Right lobe of liver (tissue), 6 donors: ENCODE data around the gene B4GAT1. TPM values are rescaled to one million over a fixed set of nuclear protein-coding genes. Genes with fewer than 3 reads are reported as not detected.

Experiments used
- ATAC-seq, 4 donors: fragments of 200-7000 bp; cut with Tn5 transposase; one replicate each; pipeline ENCODE4 v1.9.1; 2020; ENCODE audit warnings: mild to moderate bottlenecking in 4 of 4, moderate library complexity in 4 of 4
- DNase-seq, 3 donors: peaks; one replicate each; pipeline ENCODE4 v3.0.0-alpha.2; 2020
- H3K27ac ChIP-seq, 3 donors: fragments of 200-600 bp; one replicate each; pipeline ENCODE4 v1.8.0; 2022
- H3K27me3 ChIP-seq, 2 donors: fragments of 200-600 bp; one replicate each; pipeline ENCODE4 v1.8.0; 2022
- H3K36me3 ChIP-seq, 4 donors: fragments of 200-600 bp; sonication (generic) in 1 of 4; one replicate each; pipeline versions ENCODE4 v1.5.1 to v1.8.0; 2017 to 2022; ENCODE audit warnings: control low read depth in 1 of 4
- H3K4me1 ChIP-seq, 4 donors: fragments of 200-600 bp; sonication (generic) in 1 of 4; one replicate each; pipeline versions ENCODE4 v1.5.1 to v1.8.0; 2017 to 2022; ENCODE audit warnings: control low read depth in 1 of 4
- H3K4me3 ChIP-seq, 3 donors: fragments of 200-600 bp; one replicate each; pipeline ENCODE4 v1.8.0; 2022
- H3K9me3 ChIP-seq, 4 donors: fragments of 200-600 bp; sonication (generic) in 1 of 4; one replicate each; pipeline versions ENCODE4 v1.5.1 to v1.8.0; 2017 to 2022; ENCODE audit warnings: control low read depth in 1 of 4
- CTCF ChIP-seq, 4 donors: fragments of 200-600 bp in 3 of 4; fragments of 450-650 bp in 1 of 4; IDR thresholded peaks; one replicate each; pipeline versions ENCODE4 v1.5.1 to v1.8.0; 2016 to 2022; ENCODE audit warnings: antibody characterized with exemption in 4 of 4, mild to moderate bottlenecking in 2 of 4
- POLR2A ChIP-seq: fragments of 450-650 bp; IDR thresholded peaks from one replicate; pipeline ENCODE4 v1.6.1; 2017; ENCODE audit warnings: antibody characterized with exemption, mild to moderate bottlenecking
- WGBS: methylation state at CpG from one replicate; pipeline ENCODE4 v1.1.6; 2018; ENCODE audit warnings: low coverage, low lambda C conversion rate; ENCODE audit not compliant: insufficient coverage; ENCODE audit errors: missing lambda C conversion rate; 5-methylcytosine and 5-hydroxymethylcytosine counted together
- intact Hi-C, 2 donors: fragments of 100-400 bp; cut with DNase I; formaldehyde crosslinking; loops; one replicate each; pipeline versions ENCODE4 v1.11.2 to v1.14.1; 2022
- total RNA-seq, 6 experiments: library from RNA; depleted of rRNA in 2 of 6; stranded (reverse); fragments of >200 nt in 2 of 6; fragmentation: NEBNext Ultra II Directional in 3 of 6; extraction: Animal tissue kit (Norgen Biotek cat#: 25700) in 3 of 6; gene quantifications; one replicate each; pipeline versions ENCODE4 v1.1.0 to v1.2.4, GENCODE V29; 2016 to 2023
- donor health status: DM: no; HTN: yes; CAD: no.
- donor health status: DM: no; HTN: no; CAD: no.
- donor health status: DM: no; HTN: no; CAD: no.
- donor health status: DM: no; HTN: yes; CAD: no.
- donor health status: DM: no; HTN: yes; CAD: no.

Gene B4GAT1
- total RNA-seq, 6 experiments from 2014 or later: 6.3 to 25.4 (median 15.6) TPM

- peaks cover 0 to 23% (median 4%) of the 10 kb centered on the region in 4 donors for H3K36me3 ChIP-seq
- TF ChIP-seq CTCF (IDR thresholded peaks at IDR 0.05): no peak
- TF ChIP-seq POLR2A: no peak
- H3K27ac ChIP-seq: no peak overlapping the region
- no peak for ATAC-seq
- no peaks in the 10 kb centered on the region for H3K9me3 ChIP-seq
- intact Hi-C loops: no loop called here
- no peaks in the 10 kb centered on the region for H3K27me3 ChIP-seq
- H3K4me1 ChIP-seq: peaks cover 0 to 9% (median 2%) of the 10 kb centered on the region in 4 donors
- peak in 1 of 3 donors; percentile 44 for DNase-seq
- no peak overlapping the region for H3K4me3 ChIP-seq
- 80% methylated on average over 1 of the region's 18 CpGs for WGBS
Measured at GRCh38 chr11:66337103-66337899, 10.1 kb downstream of the B4GAT1 start.

- Histone ChIP-seq H3K36me3 (peaks cover 0 to 23% (median 4%) of the 10 kb centered on the region in 4 donors), H3K9me3 (no peaks in the 10 kb centered on the region), H3K27me3 (no peaks in the 10 kb centered on the region), H3K4me1 (peaks cover 0 to 9% (median 2%) of the 10 kb centered on the region in 4 donors), H3K4me3 (peak within 1 kb of the TSS; percentile 28 to 48 (median 45)), H3K27ac (peak within 1 kb of the TSS in 2 of 3 donors; percentile 13 to 60)
- ATAC-seq: peak; percentile 61 to 85 (median 70)
- peak; percentile 36 to 56 (median 42) for TF ChIP-seq CTCF (IDR thresholded peaks at IDR 0.05)
- no peak for TF ChIP-seq POLR2A
- WGBS: 3% methylated on average over 9 of the region's 22 CpGs
- DNase-seq: peak in 2 of 3 donors; percentile 56 to 70
- intact Hi-C loops: no loop called here
Measured at GRCh38 chr11:66336234-66337102, 11.0 kb downstream of the B4GAT1 start, which contains the start of gene RIN1. RIN1 (minus strand) TSS chr11:66336434; CDS start chr11:66336402, 32 bp downstream.

GRCh38 chr11:66335531-66336233 lies 11.7 kb downstream of the B4GAT1 start:
- peak overlapping the region; percentile 28 to 48 (median 45) for H3K4me3 ChIP-seq
- peaks cover 0 to 9% (median 2%) of the 10 kb centered on the region in 4 donors for H3K4me1 ChIP-seq
- peak; percentile 2 to 27 (median 5) for ATAC-seq
- H3K27me3 ChIP-seq: no peaks in the 10 kb centered on the region
- H3K9me3 ChIP-seq: no peaks in the 10 kb centered on the region
- H3K27ac ChIP-seq: peak overlapping the region in 1 of 3 donors; percentile 60
- WGBS: 27% methylated on average over 3 of the region's 35 CpGs
- DNase-seq: peak in 1 of 3 donors; percentile 48
- intact Hi-C loops: no loop called here
- TF ChIP-seq CTCF (IDR thresholded peaks at IDR 0.05) (no peak), POLR2A (no peak)
- peaks cover 0 to 15% (median 3%) of the 10 kb centered on the region in 4 donors for H3K36me3 ChIP-seq
